ENCODE results near the gene NOS1AP.
"Not testable (repeated sequence)": the region's sequence is repeated elsewhere in the genome, so short reads cannot be mapped to it uniquely, and the experiment has no call there.

DNA sequence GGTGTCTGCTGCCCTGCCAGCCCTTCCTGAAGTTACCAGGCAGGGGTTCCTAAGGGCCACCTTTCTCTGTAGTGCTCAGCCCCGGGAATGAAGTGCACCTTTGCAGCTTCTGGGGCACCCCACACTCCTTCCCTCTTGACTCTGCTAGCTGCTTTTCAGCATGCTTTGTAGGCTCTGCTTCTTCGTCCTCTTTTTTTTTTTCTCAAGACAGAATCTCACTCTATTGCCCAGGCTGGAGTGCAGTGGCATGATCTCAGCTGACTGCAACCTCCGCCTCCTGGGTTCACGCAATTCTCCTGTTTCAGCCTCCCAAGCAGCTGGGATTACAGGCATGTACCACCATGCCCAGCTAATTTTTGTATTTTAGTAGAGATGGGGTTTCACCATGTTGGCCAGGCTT lies 282.4 kb downstream of the NOS1AP start:
- TF ChIP-seq POLR2AphosphoS5, POLR2A (IDR thresholded peaks at IDR 0.05; ENCODE audit: low read depth, low read length): not testable (repeated sequence)
